ENCODE measurements around the gene CAPN5.
A peak's percentile ranks its signal among the peaks of the same experiment; 100 is the strongest.
"Not testable (repeated sequence)": the region's sequence is repeated elsewhere in the genome, so short reads cannot be mapped to it uniquely, and the experiment has no call there.

Gene CAPN5

GRCh38 chr11:77066229-77067042, at the start of gene CAPN5:
CAPN5 (plus strand) TSS chr11:77066971; CDS start chr11:77084887, 17,916 bp downstream.
- peak; percentile 80 for DNase-seq (ENCODE audit: low read depth, low spot score)

DNA sequence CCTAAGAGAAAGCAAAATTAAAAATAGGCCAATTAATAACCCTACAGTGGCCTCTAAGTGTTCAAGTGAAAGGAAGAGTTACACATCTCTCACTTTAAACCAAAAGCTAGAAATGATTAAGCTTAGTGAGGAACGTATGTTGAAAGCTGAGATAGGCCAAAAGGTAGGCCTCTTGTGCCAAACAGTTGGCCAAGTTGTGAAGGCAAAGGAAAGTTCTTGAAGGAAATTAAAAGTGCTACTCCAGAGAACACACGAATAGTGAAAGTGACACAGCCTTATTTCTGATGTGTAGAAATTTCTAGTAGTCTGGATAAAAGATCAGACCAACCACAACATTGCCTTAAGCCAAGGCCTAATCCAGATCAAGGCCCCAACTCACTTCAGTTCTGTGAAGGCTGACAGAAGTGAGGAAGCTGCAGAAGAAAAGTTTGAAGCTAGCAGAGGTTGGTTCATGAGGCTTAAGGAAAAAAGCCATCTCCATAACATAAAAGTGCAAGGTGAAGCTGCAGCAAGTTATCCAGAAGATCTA, 48.3 kb upstream of the CAPN5 start:
- not testable (repeated sequence) for DNase-seq (ENCODE audit: low read depth, low spot score)

DNA sequence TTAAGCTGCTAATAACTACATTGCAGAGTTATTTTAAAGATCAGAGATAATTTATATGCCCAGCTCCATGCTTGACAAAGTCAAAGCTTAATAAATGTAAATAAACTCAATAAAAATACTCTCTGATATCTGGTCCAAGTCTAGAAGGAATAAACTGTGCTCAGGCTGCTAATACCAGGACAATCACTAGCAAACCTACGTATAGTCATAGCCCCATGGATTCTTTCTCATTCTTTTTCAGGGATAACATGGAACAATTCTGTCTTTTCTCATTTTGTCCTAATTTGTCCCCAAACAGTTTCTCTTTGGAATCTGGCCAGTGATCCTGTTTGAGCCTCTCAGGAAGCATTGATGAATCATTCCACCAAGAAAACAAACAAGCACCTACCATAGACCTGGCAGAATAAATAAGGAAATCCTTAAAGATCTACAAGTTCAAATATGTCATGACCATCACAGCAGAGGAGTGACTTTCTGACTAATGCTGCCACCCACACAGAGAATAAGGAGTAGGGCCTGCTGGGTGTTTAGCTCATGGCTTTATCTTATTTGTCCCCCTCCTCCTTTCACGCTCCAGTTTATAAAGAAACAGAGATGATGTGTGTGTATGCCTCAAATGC, 46.7 kb upstream of the CAPN5 start:
- no peak for DNase-seq (ENCODE audit: low read depth, low spot score)

DNA sequence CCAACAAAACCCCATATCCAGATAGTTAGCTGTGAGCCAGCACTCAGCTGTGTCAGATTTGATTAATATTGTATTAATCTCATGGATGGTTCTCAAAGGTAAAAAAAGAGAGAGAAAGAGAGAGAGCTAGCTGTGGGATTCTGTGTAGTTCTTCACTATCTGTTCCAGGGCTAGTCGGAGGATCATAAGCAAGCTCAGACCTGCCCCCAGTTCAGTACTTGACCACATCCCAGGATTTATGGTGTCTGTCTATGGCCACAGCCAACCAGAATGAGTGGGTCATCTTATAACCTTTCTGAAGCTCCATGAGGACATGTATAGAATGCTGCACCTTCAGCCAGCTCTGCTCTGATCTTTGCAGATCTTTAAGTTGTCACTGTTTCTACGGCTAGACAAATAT, 46.0 kb upstream of the CAPN5 start:
- no peak for DNase-seq (ENCODE audit: low read depth, low spot score)

DNA sequence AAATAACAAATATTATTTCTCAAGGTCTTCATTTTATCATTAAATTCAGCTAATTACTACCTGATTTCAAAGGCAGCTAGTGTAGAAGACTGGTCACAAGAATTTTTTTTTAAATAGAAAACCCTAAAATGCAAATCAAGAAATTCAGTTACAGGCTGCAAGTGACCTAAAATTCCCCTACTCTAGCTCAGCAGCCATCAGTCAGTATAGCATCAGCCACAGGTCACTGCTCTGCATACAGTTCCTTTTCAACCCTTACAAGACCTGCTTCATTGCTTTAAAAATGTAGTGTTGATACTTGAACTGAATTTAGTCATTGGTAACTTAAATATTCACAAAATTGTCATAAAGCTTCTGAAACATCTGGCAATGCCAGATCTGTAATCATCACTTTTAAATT, 42.0 kb upstream of the CAPN5 start:
- DNase-seq (ENCODE audit: low read depth, low spot score) = no peak

DNA sequence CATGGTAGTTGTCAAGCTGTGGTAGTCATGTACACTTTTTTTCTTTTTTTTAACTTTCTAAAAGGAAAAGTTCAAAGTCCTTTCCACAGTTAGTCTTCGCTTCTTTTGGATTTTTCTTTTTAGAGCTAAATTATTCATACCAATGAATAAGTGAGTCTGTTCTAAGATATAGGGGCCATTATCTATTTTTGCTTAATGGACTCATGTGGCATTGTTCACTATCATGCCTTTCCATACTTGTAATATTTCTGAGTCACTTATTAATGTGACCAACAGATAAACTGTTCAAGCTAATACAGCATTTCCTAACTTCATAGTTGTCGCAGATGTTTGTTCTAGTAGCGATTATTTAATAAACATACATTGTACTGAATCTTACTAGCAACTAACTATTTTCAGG, 40.5 kb upstream of the CAPN5 start:
- DNase-seq (ENCODE audit: low read depth, low spot score) = no peak

- no peak for DNase-seq (ENCODE audit: low read depth, low spot score)
Observed at GRCh38 chr11:77026743-77027142, 40.0 kb upstream of the CAPN5 start.

DNA sequence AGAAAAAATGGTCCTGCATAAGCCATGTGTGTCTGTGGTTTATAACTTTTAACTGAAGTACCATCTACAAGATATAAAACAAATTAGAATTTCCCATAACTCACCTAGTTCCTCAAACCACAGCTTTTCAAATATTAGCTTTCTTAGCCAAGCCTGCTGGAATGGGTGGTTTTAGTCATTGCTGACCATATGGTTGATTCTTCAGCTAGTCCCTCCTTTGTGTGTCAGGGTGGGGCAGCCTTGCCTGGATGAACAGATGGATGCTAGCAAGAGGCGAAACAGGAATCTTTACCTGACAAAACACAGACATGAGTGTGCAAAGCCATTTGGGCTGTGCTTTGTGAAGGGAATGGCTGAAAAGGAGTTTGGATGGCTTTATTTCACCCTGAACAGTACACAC, 39.5 kb upstream of the CAPN5 start:
- no peak for DNase-seq (ENCODE audit: low read depth, low spot score)

- no peak for DNase-seq (ENCODE audit: low read depth, low spot score)
Observed at GRCh38 chr11:77029829-77030228, 36.9 kb upstream of the CAPN5 start.

GRCh38 chr11:77030834-77031414, 35.8 kb upstream of the CAPN5 start:
- no peak for DNase-seq (ENCODE audit: low read depth, low spot score)

- no peak for DNase-seq (ENCODE audit: low read depth, low spot score)
Observed at GRCh38 chr11:77031599-77031998, 35.2 kb upstream of the CAPN5 start.

DNA sequence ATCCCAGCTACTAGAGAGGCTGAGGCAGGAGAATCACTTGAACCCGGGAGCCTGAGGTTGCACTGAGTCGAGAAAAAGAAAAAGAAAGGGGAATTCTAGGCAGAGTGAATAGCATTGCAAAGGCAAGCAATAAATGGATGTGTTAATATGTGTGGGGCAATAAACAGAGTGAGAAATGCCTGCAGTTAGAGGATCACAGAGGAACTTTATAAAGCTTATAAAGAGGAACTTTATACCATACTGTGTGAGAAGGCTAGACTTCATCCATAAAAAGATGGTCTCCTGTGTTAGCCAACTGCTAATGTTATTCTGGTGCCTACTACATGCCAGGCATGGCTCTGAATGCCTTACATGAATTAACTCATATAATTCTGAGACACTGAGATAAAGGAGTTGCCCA, 31.7 kb upstream of the CAPN5 start:
- no peak for DNase-seq (ENCODE audit: low read depth, low spot score)

DNA sequence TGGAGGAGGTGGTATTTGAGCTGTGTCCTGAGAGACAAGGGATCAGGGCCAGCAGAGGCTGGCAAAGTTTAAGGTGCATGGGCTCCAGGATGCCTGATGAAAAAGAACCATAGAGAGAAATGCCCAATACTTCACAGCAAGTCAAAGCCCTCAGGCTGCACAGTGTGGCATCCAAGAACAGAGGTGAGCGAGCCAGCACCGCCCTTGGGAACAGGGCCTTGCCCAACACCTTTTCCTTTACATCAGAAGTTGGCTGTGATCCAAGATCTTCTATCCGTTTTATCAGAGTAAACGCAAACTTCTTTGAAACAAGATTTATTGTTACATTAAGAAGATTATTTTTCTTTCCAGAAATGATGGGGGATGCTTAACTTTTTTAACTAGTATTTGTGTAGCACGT, 31.2 kb upstream of the CAPN5 start:
- no peak for DNase-seq (ENCODE audit: low read depth, low spot score)

DNA sequence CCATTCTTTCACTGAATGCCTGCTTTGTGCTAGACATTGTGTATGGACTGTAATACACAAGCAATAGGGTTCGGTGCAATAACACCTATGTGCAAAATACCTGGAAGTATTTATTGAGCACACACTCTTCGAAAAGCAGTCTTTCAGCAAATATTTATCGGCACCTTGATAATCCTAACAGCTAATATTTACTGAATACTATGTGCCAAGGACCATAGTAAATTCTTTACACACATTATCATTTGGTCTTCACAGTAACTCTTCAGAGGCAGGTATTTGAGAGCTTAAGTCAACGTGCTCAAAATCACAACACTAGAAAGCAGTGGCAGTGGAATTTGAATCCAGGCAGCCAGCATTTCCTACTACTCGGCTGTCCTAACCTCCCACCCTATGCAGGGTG, 30.4 kb upstream of the CAPN5 start:
- no peak for DNase-seq (ENCODE audit: low read depth, low spot score)

DNA sequence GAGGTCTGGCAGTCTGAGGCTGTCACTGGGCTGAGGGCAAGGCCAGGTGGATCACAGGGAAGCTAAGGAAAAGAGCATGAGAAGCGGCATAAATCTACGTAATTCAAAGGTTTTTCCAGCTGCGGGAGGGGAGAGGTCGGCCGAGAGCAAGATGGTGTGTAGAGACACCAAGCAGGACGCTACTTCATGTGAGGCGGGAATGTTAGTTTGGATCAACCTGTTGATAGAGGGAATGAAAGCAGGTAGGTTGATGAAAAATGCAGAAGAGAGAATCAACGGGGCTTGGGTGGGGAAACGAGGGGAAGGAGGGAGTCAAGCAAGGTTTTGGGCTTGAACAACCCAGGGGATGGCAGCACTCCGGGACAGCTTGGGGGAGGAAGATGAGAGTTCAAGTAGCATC, 29.7 kb upstream of the CAPN5 start:
- DNase-seq (ENCODE audit: low read depth, low spot score) = no peak

DNA sequence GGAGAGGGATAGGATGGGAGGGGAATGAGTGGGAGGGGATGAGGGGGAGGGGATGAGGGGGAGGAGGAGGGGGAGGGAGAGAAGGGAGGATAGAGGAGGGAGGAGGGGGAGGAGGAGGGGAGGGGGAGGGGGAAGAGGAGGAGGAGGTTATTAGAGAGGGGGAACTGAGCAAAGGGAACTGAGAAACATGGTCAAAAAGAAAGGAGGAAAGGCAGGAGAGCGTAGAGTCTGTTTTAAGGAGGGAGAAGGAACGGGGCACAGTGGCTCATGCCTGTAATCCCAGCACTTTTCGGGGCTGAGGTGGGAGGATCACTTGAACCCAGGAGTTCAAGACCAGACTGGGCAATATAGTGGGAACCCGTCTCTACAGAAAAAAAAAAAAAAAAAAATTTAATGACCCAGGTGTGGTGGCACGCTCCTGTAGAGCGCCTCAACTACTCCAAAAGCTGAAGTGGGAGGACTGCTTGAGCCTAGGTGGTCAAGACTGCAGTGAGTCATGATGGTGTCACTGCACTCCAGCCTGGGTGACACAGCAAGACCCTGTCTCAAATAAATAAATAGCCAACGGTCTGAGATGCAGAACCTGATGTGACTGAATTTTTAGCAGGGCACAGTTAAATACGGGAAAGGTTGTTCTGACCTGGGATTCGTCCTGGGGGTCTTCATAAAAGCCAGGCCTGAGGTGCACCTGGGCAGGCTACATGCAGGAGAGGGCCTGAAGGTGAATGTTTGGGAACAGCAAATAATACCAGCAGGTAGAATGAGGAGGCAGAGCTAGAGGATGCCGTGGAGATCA, 28.5 kb upstream of the CAPN5 start:
- no peak for DNase-seq (ENCODE audit: low read depth, low spot score)

DNA sequence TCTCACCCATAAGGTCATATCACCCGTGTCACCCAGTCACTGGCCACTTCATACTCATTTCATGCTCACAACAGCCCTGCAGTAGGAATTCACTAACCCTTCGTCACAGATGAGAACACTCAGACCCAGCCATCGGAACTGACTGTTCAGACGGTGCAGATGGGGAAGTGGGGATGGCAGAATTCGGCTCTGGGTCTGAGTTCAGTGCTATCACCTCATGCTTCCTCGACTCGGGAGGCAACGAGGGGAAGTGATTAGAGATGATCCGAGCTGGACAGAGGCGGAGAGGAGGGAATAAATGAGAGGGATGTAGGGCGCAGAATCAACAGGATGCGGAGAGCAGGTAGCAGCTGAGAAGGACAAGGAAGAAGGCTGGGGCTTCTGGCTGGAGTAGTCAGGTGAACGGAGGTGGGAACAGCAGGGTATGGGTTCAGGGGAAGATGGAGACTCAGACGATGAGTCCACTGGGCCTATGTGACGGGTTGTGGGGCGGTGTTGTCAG, 27.9 kb upstream of the CAPN5 start:
- no peak for DNase-seq (ENCODE audit: low read depth, low spot score)

DNA sequence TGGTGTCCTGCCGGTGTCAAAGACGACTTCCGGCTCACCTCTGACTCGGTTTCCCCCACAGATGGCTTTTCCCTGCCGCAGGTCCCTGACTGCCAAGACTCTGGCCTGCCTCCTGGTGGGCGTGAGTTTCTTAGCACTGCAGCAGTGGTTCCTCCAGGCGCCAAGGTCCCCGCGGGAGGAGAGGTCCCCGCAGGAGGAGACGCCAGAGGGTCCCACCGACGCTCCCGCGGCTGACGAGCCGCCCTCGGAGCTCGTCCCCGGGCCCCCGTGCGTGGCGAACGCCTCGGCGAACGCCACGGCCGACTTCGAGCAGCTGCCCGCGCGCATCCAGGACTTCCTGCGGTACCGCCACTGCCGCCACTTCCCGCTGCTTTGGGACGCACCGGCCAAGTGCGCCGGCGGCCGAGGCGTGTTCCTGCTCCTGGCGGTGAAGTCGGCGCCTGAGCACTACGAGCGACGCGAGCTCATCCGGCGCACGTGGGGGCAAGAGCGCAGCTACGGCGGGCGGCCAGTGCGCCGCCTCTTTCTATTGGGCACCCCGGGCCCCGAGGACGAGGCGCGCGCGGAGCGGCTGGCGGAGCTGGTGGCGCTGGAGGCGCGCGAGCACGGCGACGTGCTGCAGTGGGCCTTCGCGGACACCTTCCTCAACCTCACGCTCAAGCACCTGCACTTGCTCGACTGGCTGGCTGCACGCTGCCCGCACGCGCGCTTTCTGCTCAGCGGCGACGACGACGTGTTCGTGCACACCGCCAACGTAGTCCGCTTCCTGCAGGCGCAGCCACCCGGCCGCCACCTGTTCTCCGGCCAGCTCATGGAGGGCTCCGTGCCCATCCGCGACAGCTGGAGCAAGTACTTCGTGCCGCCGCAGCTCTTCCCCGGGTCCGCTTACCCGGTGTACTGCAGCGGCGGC, 27.0 kb upstream of the CAPN5 start:
- no peak for DNase-seq (ENCODE audit: low read depth, low spot score)

- no peak for DNase-seq (ENCODE audit: low read depth, low spot score)
Observed at GRCh38 chr11:77040401-77040777, 26.4 kb upstream of the CAPN5 start.

DNA sequence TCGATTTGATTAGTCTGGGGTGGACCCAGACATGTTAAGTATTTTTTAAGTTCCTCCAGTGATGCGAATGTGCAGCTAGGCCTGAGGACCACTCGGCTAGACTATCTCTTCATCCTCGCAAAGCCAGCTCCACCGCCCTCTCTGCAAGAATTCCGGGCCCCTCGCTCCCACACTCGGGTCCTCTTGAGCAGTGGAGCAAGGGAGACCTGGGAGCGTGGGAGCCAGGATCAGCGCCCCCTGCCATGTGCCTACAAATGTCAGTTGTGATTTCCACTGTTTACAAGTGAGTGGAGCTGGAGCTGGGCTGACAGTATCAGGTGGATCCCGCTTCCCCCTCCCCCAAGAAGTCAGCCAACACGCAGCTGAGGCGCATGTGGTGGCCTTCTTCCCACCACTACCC, 25.9 kb upstream of the CAPN5 start:
- no peak for DNase-seq (ENCODE audit: low read depth, low spot score)

Data from activated naive CD8-positive, alpha-beta T cell treated with anti-CD3 and anti-CD28 coated beads, Interleukin-2, amount 50 U/mL, for 16 hours (primary cell).